Neural crest cell (in vitro differentiated cells): ENCODE measurements around the gene SBF2. TPM values are rescaled to one million over a fixed set of nuclear protein-coding genes. Genes with fewer than 3 reads are reported as not detected.
A peak's percentile ranks its signal among the peaks of the same experiment; 100 is the strongest.

Experiments
- DNase-seq: peaks from one replicate; pipeline ENCODE4 v3.0.0; 2021; ENCODE audit warnings: low read depth, mixed read lengths, low spot score
- H3K27ac Mint-ChIP-seq: one replicate; pipeline ENCODE4 v1.8.0; 2021; ENCODE audit warnings: mild to moderate bottlenecking, mixed read lengths; ENCODE audit not compliant: unreplicated experiment
- H3K27me3 Mint-ChIP-seq: 2 replicates; pipeline ENCODE4 v1.8.0; 2021; ENCODE audit warnings: low read depth, mild to moderate bottlenecking, mixed read lengths
- H3K36me3 Mint-ChIP-seq: 2 replicates; pipeline ENCODE4 v1.8.0; 2021; ENCODE audit warnings: low read depth, mild to moderate bottlenecking, mixed read lengths
- H3K4me1 Mint-ChIP-seq: 2 replicates; pipeline ENCODE4 v1.8.0; 2021; ENCODE audit warnings: mixed read lengths
- H3K4me3 Mint-ChIP-seq: one replicate; pipeline ENCODE4 v1.8.0; 2021; ENCODE audit warnings: mild to moderate bottlenecking, mixed read lengths
- H3K9me3 Mint-ChIP-seq: 2 replicates; pipeline ENCODE4 v1.8.0; 2021; ENCODE audit warnings: mixed read lengths
- CTCF ChIP-seq: fragments of 200-600 bp; sonication (generic); conservative IDR thresholded peaks from 2 replicates; pipeline ENCODE4 v1.5.0; 2021; ENCODE audit warnings: antibody characterized with exemption, mild to moderate bottlenecking
- total RNA-seq: library from RNA; stranded (reverse); gene quantifications from 2 replicates; pipeline ENCODE4 v1.2.1, GENCODE V29; 2021

The SBF2 gene
- total RNA-seq, 1 donor from 2014 or later: 30.2 TPM

- Mint-ChIP-seq H3K9me3 (no peaks in the 10 kb centered on the region), H3K4me3 (no peak overlapping the region), H3K27ac (no peak overlapping the region), H3K27me3 (no peaks in the 10 kb centered on the region), H3K4me1 (peaks cover 9% of the 10 kb centered on the region), H3K36me3 (no peaks in the 10 kb centered on the region)
- no peak for TF ChIP-seq CTCF
- DNase-seq: no peak
Observed at GRCh38 chr11:9923280-9923679, 370.7 kb downstream of the SBF2 start.

GRCh38 chr11:9922806-9923205, 371.2 kb downstream of the SBF2 start:
- peaks cover 9% of the 10 kb centered on the region for H3K4me1 Mint-ChIP-seq
- DNase-seq: no peak
- H3K4me3 Mint-ChIP-seq: no peak overlapping the region
- no peak for TF ChIP-seq CTCF
- H3K36me3 Mint-ChIP-seq: no peaks in the 10 kb centered on the region
- peak overlapping the region; percentile 68 for H3K27ac Mint-ChIP-seq
- H3K27me3 Mint-ChIP-seq: no peaks in the 10 kb centered on the region
- no peaks in the 10 kb centered on the region for H3K9me3 Mint-ChIP-seq

- H3K9me3 Mint-ChIP-seq: no peaks in the 10 kb centered on the region
- H3K4me1 Mint-ChIP-seq: no peaks in the 10 kb centered on the region
- no peak for DNase-seq
- H3K36me3 Mint-ChIP-seq: no peaks in the 10 kb centered on the region
- no peak for TF ChIP-seq CTCF
- H3K4me3 Mint-ChIP-seq: no peak overlapping the region
- H3K27me3 Mint-ChIP-seq: no peaks in the 10 kb centered on the region
- H3K27ac Mint-ChIP-seq: no peak overlapping the region
Observed at GRCh38 chr11:9916480-9916879, 377.5 kb downstream of the SBF2 start.

GRCh38 chr11:9914064-9914463, 380.0 kb downstream of the SBF2 start:
- no peak overlapping the region for H3K4me3 Mint-ChIP-seq
- H3K4me1 Mint-ChIP-seq: no peaks in the 10 kb centered on the region
- no peaks in the 10 kb centered on the region for H3K36me3 Mint-ChIP-seq
- DNase-seq: no peak
- H3K27ac Mint-ChIP-seq: no peak overlapping the region
- no peak for TF ChIP-seq CTCF
- no peaks in the 10 kb centered on the region for H3K9me3 Mint-ChIP-seq
- H3K27me3 Mint-ChIP-seq: no peaks in the 10 kb centered on the region

GRCh38 chr11:9905960-9906791, 387.8 kb downstream of the SBF2 start:
- Mint-ChIP-seq H3K36me3 (no peaks in the 10 kb centered on the region), H3K27ac (peak overlapping the region; percentile 57), H3K9me3 (no peaks in the 10 kb centered on the region), H3K4me3 (no peak overlapping the region), H3K4me1 (peaks cover 33% of the 10 kb centered on the region), H3K27me3 (no peaks in the 10 kb centered on the region)
- DNase-seq: no peak
- no peak for TF ChIP-seq CTCF
